Measurements from ENCODE around the gene CUX1.

CUX1 gene

GRCh38 chr7:102214477-102215072 is 397.1 kb downstream of the CUX1 start:
- Histone ChIP-seq H3K27ac (ENCODE audit: extremely low read depth, low read depth, low read length) (no peak overlapping the region), H3K4me1 (ENCODE audit: control insufficient read depth, insufficient read depth, low read length) (no peaks in the 10 kb centered on the region), H3K36me3 (ENCODE audit: control insufficient read depth in 2 of 2, insufficient read depth in 1 of 2, low read length in 2 of 2) (peaks cover 0 to 9% of the 10 kb centered on the region in 2 experiments; a peak in 2 of 3 replicates), H3K9me3 (ENCODE audit: control insufficient read depth, insufficient read depth, low read depth, low read length) (no peaks in the 10 kb centered on the region), H3K4me3 (ENCODE audit: low read depth, low read length) (no peak overlapping the region)
- ChIA-PET POLR2A (no interaction called here), CTCF (interaction anchor here (0.6 kb wide), 1 partner anchor 23 kb away, joined by 3 read pairs; no protein-coding TSS in a partner anchor)
- TF ChIP-seq TCF7L2 (IDR thresholded peaks at IDR 0.05; ENCODE audit: borderline replicate concordance, low read depth, low read length) = no peak

DNA sequence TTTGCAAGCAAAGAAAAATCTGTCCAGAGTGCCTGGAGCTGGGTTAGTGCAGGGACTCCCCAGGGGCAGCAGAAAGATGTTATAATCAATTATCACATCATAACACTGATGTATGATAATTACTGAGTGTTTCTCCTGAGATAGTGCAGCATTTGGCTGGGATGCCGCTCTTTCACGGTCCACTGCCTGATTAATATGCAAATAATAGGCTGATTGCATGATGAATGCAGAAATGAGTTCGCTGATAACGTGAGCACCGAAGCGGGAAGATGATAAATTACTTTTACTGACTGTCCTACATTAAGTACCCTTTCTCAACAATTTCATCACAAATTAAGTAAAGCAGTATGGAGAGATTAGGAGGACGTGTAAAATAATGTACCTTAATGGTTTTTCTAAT is 397.8 kb downstream of the CUX1 start:
- H3K27ac ChIP-seq (ENCODE audit: extremely low read depth, low read depth, low read length) = no peak overlapping the region
- no peak overlapping the region for H3K4me3 ChIP-seq (ENCODE audit: low read depth, low read length)
- POLR2A ChIA-PET = no interaction called here
- no peaks in the 10 kb centered on the region for H3K9me3 ChIP-seq (ENCODE audit: control insufficient read depth, insufficient read depth, low read depth, low read length)
- TF ChIP-seq ZNF571 (tag by site-specific recombination; IDR thresholded peaks at IDR 0.05) (no peak), ZFHX2 (tag by site-specific recombination; conservative IDR thresholded peaks at IDR 0.05) (no peak), ZNF341 (tag by site-specific recombination; IDR thresholded peaks at IDR 0.05; ENCODE audit: low read depth) (no peak), ZFP69B (tag by site-specific recombination; IDR thresholded peaks at IDR 0.05) (no peak), ZBTB21 (tag by site-specific recombination; IDR thresholded peaks at IDR 0.05) (no peak), ZNF37A (tag by site-specific recombination; IDR thresholded peaks at IDR 0.05) (no peak), ZNF132 (tag by site-specific recombination; IDR thresholded peaks at IDR 0.05; ENCODE audit: borderline replicate concordance) (no peak), TSHZ1 (tag by site-specific recombination; IDR thresholded peaks at IDR 0.05; ENCODE audit: borderline replicate concordance) (no peak)
- TF ChIP-seq, protein P1, sequence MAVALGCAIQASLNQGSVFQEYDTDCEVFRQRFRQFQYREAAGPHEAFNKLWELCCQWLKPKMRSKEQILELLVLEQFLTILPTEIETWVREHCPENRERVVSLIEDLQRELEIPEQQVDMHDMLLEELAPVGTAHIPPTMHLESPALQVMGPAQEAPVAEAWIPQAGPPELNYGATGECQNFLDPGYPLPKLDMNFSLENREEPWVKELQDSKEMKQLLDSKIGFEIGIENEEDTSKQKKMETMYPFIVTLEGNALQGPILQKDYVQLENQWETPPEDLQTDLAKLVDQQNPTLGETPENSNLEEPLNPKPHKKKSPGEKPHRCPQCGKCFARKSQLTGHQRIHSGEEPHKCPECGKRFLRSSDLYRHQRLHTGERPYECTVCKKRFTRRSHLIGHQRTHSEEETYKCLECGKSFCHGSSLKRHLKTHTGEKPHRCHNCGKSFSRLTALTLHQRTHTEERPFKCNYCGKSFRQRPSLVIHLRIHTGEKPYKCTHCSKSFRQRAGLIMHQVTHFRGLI (tag by site-specific recombination; IDR thresholded peaks at IDR 0.05) = no peak
- TF ChIP-seq, protein P2, sequence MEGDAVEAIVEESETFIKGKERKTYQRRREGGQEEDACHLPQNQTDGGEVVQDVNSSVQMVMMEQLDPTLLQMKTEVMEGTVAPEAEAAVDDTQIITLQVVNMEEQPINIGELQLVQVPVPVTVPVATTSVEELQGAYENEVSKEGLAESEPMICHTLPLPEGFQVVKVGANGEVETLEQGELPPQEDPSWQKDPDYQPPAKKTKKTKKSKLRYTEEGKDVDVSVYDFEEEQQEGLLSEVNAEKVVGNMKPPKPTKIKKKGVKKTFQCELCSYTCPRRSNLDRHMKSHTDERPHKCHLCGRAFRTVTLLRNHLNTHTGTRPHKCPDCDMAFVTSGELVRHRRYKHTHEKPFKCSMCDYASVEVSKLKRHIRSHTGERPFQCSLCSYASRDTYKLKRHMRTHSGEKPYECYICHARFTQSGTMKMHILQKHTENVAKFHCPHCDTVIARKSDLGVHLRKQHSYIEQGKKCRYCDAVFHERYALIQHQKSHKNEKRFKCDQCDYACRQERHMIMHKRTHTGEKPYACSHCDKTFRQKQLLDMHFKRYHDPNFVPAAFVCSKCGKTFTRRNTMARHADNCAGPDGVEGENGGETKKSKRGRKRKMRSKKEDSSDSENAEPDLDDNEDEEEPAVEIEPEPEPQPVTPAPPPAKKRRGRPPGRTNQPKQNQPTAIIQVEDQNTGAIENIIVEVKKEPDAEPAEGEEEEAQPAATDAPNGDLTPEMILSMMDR (tag by site-specific recombination; IDR thresholded peaks at IDR 0.05) = no peak
- TF ChIP-seq, protein P3, sequence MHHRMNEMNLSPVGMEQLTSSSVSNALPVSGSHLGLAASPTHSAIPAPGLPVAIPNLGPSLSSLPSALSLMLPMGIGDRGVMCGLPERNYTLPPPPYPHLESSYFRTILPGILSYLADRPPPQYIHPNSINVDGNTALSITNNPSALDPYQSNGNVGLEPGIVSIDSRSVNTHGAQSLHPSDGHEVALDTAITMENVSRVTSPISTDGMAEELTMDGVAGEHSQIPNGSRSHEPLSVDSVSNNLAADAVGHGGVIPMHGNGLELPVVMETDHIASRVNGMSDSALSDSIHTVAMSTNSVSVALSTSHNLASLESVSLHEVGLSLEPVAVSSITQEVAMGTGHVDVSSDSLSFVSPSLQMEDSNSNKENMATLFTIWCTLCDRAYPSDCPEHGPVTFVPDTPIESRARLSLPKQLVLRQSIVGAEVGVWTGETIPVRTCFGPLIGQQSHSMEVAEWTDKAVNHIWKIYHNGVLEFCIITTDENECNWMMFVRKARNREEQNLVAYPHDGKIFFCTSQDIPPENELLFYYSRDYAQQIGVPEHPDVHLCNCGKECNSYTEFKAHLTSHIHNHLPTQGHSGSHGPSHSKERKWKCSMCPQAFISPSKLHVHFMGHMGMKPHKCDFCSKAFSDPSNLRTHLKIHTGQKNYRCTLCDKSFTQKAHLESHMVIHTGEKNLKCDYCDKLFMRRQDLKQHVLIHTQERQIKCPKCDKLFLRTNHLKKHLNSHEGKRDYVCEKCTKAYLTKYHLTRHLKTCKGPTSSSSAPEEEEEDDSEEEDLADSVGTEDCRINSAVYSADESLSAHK (tag by site-specific recombination; IDR thresholded peaks at IDR 0.05) = no peak
- CTCF ChIA-PET = no interaction called here
- peaks cover 0 to 9% of the 10 kb centered on the region in 2 experiments; a peak in 2 of 3 replicates for H3K36me3 ChIP-seq (ENCODE audit: control insufficient read depth in 2 of 2, insufficient read depth in 1 of 2, low read length in 2 of 2)
- no peaks in the 10 kb centered on the region for H3K4me1 ChIP-seq (ENCODE audit: control insufficient read depth, insufficient read depth, low read length)
